Neural crest cell (in vitro differentiated cells): ENCODE results near the gene DYNC1LI1. TPM values are rescaled to one million over a fixed set of nuclear protein-coding genes. Genes with fewer than 3 reads are reported as not detected.
"Not testable (repeated sequence)": the region's sequence is repeated elsewhere in the genome, so short reads cannot be mapped to it uniquely, and the experiment has no call there.

Experiments
- DNase-seq: peaks from one replicate; pipeline ENCODE4 v3.0.0; 2021; ENCODE audit warnings: low read depth, mixed read lengths, low spot score
- H3K27ac Mint-ChIP-seq: one replicate; pipeline ENCODE4 v1.8.0; 2021; ENCODE audit warnings: mild to moderate bottlenecking, mixed read lengths; ENCODE audit not compliant: unreplicated experiment
- H3K27me3 Mint-ChIP-seq: 2 replicates; pipeline ENCODE4 v1.8.0; 2021; ENCODE audit warnings: low read depth, mild to moderate bottlenecking, mixed read lengths
- H3K36me3 Mint-ChIP-seq: 2 replicates; pipeline ENCODE4 v1.8.0; 2021; ENCODE audit warnings: low read depth, mild to moderate bottlenecking, mixed read lengths
- H3K4me1 Mint-ChIP-seq: 2 replicates; pipeline ENCODE4 v1.8.0; 2021; ENCODE audit warnings: mixed read lengths
- H3K4me3 Mint-ChIP-seq: one replicate; pipeline ENCODE4 v1.8.0; 2021; ENCODE audit warnings: mild to moderate bottlenecking, mixed read lengths
- H3K9me3 Mint-ChIP-seq: 2 replicates; pipeline ENCODE4 v1.8.0; 2021; ENCODE audit warnings: mixed read lengths
- CTCF ChIP-seq: fragments of 200-600 bp; sonication (generic); conservative IDR thresholded peaks from 2 replicates; pipeline ENCODE4 v1.5.0; 2021; ENCODE audit warnings: antibody characterized with exemption, mild to moderate bottlenecking
- total RNA-seq: library from RNA; stranded (reverse); gene quantifications from 2 replicates; pipeline ENCODE4 v1.2.1, GENCODE V29; 2021

The DYNC1LI1 gene
- total RNA-seq, 1 donor from 2014 or later: 58.7 TPM

- H3K4me1 Mint-ChIP-seq: no peaks in the 10 kb centered on the region
- H3K27ac Mint-ChIP-seq: no peak overlapping the region
- H3K27me3 Mint-ChIP-seq: peaks cover 5% of the 10 kb centered on the region
- H3K36me3 Mint-ChIP-seq: no peaks in the 10 kb centered on the region
- DNase-seq: no peak
- TF ChIP-seq CTCF: no peak
- H3K9me3 Mint-ChIP-seq: no peaks in the 10 kb centered on the region
- no peak overlapping the region for H3K4me3 Mint-ChIP-seq
Observed at GRCh38 chr3:32584660-32585059, 14.0 kb upstream of the DYNC1LI1 start.

GRCh38 chr3:32583708-32584107 lies 13.1 kb upstream of the DYNC1LI1 start:
- TF ChIP-seq CTCF: no peak
- no peak overlapping the region for H3K4me3 Mint-ChIP-seq
- no peaks in the 10 kb centered on the region for H3K36me3 Mint-ChIP-seq
- H3K27me3 Mint-ChIP-seq: peaks cover 2% of the 10 kb centered on the region
- H3K9me3 Mint-ChIP-seq: no peaks in the 10 kb centered on the region
- no peak overlapping the region for H3K27ac Mint-ChIP-seq
- DNase-seq: no peak
- H3K4me1 Mint-ChIP-seq: no peaks in the 10 kb centered on the region

- not testable (repeated sequence) for H3K36me3 Mint-ChIP-seq, H3K9me3 Mint-ChIP-seq, H3K4me1 Mint-ChIP-seq, H3K4me3 Mint-ChIP-seq, H3K27me3 Mint-ChIP-seq, DNase-seq, H3K27ac Mint-ChIP-seq
Observed at GRCh38 chr3:32578669-32579068, 8.0 kb upstream of the DYNC1LI1 start.

- Mint-ChIP-seq H3K27me3 (no peaks in the 10 kb centered on the region), H3K4me1 (peaks cover under 1% of the 10 kb centered on the region), H3K27ac (no peak overlapping the region), H3K36me3 (no peaks in the 10 kb centered on the region), H3K4me3 (no peak overlapping the region), H3K9me3 (no peaks in the 10 kb centered on the region)
- DNase-seq: no peak
- TF ChIP-seq CTCF: no peak
Observed at GRCh38 chr3:32577581-32578556, 7.2 kb upstream of the DYNC1LI1 start.

GRCh38 chr3:32577174-32577573 lies 6.5 kb upstream of the DYNC1LI1 start:
- no peaks in the 10 kb centered on the region for H3K27me3 Mint-ChIP-seq

More at GRCh38 chr3:32577174-32577573, 6.5 kb upstream of the DYNC1LI1 start:
- Mint-ChIP-seq H3K9me3 (no peaks in the 10 kb centered on the region), H3K4me1 (peaks cover 4% of the 10 kb centered on the region), H3K4me3 (no peak overlapping the region), H3K27ac (no peak overlapping the region), H3K36me3 (no peaks in the 10 kb centered on the region)
- no peak for TF ChIP-seq CTCF
- no peak for DNase-seq
